ENCODE data around the gene LRRC32.

- no peak for TF ChIP-seq EP300 (IDR thresholded peaks at IDR 0.05)
- TF ChIP-seq CTCF (IDR thresholded peaks at IDR 0.05), result no peak
Observed at GRCh38 chr11:76667271-76667818, 3.2 kb downstream of the LRRC32 start.

Data from stomach (tissue), 4 donors.